KBM-7 (cell line): Measurements from ENCODE around the gene SLC39A10.

Experiments
- DNase-seq: peaks from one replicate; pipeline ENCODE4 v3.0.0-alpha.2; 2015
- in situ Hi-C: fragments of 300-500 bp; cut with MboI; formaldehyde crosslinking; loops from 2 replicates; pipeline ENCODE4 v1.14.3; 2020; ENCODE audit warnings: low sequenced_read_pairs, low pct_unique_long_range_greater_than_20kb, mixed read lengths

Gene SLC39A10

GRCh38 chr2:195758846-195759245 is 101.8 kb downstream of the SLC39A10 start:
- DNase-seq, result no peak
- in situ Hi-C loops, result no loop called here

- in situ Hi-C loops, result no loop called here
- no peak for DNase-seq
These were observed 102.9 kb downstream of the SLC39A10 start for GRCh38 chr2:195759877-195760276.

- in situ Hi-C loops, result no loop called here
- DNase-seq, result no peak
These were observed 106.8 kb downstream of the SLC39A10 start for GRCh38 chr2:195763866-195764265.

GRCh38 chr2:195766691-195767090 is 109.7 kb downstream of the SLC39A10 start:
- in situ Hi-C loops, result no loop called here

GRCh38 chr2:195768431-195768830 is 111.4 kb downstream of the SLC39A10 start:
- in situ Hi-C loops, result no loop called here
- DNase-seq, result no peak

More at GRCh38 chr2:195766691-195767090, 109.7 kb downstream of the SLC39A10 start:
- no peak for DNase-seq

- DNase-seq, result no peak
- in situ Hi-C loops, result no loop called here
These were observed 112.9 kb downstream of the SLC39A10 start for GRCh38 chr2:195769975-195770374.

- in situ Hi-C loops, result no loop called here
- DNase-seq, result no peak
These were observed 122.5 kb downstream of the SLC39A10 start for GRCh38 chr2:195779491-195779890.

GRCh38 chr2:195782156-195782555 is 125.1 kb downstream of the SLC39A10 start:
- in situ Hi-C loops, result no loop called here
- DNase-seq, result no peak
